Activated CD4-positive, CD25-positive, alpha-beta regulatory T cell treated with anti-CD3 and anti-CD28 coated beads, Interleukin-2, amount 50 U/mL, for 24 hours (primary cell): ENCODE results near the gene BEX3.
A peak's percentile ranks its signal among the peaks of the same experiment; 100 is the strongest.
"Not testable (repeated sequence)": the region's sequence is repeated elsewhere in the genome, so short reads cannot be mapped to it uniquely, and the experiment has no call there.

ENCODE experiments used
- ATAC-seq, 2 donors: fragments of 150-1000 bp; cut with Tn5 transposase; one replicate each; pipeline ENCODE4 v1.10.0; 2021; ENCODE audit warnings: mild to moderate bottlenecking in 1 of 2, moderate library complexity in 1 of 2

BEX3 gene

DNA sequence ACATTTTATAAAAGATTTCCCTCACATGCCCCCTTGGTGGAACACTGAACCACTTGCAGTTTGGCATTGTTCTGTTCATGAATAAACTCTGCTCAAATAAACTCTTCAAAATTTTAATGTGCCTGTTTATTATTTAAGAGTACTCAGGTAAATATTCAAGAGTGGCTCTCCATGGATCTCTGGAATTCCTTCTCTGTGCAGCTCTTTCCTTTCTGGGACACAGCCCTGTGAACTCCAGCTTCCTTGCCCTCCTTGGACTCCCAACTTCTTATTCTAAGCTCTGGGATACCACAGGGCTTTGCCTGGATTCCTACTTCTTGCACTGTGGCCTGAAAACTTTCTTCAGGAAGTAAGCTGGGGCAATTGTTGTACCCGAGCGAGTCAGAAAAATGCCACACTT, 8.3 kb downstream of the BEX3 start:
- ATAC-seq, result no peak

DNA sequence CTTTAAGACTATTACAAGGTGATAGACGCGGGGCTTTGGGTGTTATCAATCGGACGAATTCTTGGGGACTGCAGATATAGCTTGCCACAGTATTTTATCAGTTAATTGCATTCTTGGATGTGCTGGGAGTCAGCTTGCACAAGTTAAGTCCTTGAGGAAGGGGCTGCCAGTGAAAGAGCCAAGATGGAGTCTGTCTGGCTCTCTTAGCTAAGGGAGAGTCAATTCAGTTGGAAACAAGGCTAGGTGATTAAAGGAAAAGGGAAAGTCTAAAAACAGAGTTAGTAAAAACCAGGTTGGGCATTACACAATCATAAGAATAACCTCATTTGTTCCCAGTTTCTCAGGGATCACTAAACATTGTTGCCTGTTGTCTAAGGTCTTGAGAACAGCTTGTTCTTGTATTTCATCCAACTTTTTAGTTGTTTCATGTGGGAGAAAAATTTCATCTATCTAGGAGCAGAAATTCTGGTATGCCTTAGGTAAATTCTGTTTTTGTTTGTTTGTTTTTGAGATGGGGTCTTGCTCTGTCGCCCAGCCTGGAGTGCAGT, 9.0 kb downstream of the BEX3 start:
- not testable (repeated sequence) for ATAC-seq

DNA sequence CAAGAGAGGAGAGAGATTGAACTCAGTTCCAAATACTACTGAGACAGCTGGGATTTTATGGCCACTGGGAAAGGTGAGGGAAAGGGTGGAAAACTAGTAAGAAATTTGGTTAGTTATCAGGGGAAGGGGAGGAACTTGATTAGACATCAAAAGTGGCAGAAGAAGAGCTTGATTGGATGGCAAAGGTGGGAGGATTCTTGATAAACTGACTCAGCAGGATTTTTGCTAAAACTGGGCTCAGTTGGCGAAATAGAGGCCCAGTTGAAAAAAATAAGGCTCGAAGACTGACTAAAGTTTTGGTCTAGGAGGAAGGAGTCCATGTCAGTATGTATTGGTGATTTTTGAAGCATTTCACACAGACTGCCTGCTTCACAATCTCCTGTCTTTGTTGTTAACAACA, 10.0 kb downstream of the BEX3 start:
- no peak for ATAC-seq

DNA sequence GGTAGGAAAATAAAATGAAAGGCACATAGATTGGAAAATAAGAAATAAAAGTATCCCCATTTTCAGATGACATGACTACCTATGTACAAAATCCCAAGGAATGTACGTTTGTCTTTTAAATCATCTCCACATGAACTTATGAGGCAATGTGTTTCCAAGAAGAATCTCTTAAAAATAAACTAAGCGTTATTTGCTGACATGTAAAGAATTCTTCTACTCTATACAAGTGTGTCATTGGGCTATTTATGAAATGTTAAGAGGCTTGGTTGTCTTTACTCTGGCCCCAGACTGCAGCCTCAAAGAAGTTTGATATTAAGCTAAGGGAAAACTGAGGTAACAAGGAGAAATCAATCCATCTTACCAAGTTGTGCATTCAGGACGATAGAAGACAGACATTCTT, 17.1 kb downstream of the BEX3 start:
- no peak for ATAC-seq

DNA sequence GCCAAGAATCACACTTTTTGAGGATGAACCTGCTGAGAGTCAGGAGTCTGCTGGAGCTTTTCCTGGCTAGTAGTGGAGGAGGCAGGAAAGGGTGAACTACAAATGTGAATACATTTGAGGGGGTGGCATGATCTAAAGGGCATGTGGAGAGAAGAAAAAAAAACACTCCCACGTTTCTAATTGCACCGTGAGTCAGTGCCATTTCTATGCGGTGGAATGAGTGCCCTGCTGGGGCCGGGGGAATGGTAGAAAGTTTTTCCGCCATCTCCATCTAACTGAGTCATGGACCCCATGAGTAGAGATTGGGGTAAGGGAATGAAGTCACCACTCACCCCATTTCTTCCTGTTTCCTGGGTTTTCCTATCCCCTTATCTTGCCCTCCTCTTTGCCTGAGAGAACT, 19.8 kb downstream of the BEX3 start:
- no peak for ATAC-seq

DNA sequence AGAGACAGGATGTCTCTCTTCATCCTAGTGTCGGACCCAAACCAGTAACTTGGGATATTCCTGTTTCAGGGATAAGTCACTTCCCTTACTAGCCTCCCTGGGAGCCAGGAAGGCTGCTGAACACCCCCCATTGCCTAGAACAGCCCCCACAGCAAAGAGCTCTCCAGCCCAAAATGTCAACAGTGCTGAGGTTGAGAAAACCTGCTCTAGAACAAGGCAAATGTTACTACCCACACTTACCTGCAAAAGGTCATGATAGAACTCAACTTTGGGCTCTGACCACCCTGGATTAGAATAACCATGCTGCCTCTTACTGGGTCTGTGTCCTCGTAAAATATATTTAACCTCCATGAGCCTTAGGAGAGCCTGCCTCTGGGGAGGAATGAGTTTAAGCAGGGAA, 20.3 kb downstream of the BEX3 start:
- ATAC-seq, result no peak

DNA sequence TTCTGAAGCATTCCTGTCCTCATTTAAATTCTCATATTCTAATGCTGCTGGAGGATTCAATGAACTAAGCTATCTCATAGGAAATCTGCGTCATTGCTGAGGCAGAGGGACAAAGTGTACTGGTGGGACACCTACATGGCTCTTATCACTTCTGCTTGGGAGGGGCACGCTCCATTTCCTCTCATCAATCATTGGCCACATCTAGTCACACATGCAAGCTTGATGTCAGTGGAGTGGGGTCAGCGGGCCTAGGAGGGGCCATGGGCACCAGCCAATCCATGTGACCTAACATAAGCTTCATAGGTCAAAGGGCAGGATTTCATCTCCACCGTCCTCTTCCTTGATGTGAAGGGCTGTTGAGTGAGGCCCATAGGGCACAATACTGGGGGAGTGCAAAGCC, 21.4 kb downstream of the BEX3 start:
- no peak for ATAC-seq

DNA sequence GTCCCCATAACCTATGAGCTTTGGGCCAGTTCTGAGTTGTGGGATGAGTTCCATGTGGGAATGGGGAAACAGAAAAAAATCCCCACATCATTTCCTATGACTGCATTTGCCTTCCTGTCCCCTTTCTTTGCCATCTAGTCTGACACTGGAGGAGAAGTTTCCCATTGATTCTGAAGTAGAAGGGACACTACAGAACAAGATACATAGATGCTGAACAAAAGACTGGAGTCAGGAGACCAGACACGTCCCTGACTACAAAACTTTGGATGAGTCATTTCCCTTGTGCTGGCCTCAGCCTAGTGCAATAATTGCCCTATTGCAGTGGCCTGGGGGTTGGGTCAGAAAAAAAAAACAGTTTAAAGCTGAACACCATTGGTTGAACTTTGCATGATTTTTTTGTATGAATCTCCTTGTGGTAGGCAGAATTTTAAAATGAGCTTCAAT, 22.1 kb downstream of the BEX3 start:
- peak in 1 of 2 donors; percentile 43 for ATAC-seq

DNA sequence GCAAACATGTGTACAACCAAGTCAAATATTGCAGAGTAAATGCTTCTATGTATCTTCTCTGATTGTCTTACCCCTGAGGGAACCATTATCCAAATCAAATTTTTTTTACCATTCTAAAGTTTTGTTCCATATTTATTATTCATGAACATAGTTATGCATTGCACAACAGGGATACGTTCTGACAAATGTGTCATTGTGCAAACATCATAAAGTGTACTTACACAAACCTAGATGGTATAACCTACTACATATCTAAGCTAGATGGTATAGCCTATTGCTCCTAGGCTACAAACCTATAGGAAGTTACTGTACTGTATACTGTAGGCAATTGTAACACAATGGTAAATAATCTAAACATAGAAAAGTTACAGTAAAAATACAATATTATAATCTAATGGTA, 23.4 kb downstream of the BEX3 start:
- ATAC-seq, result no peak

DNA sequence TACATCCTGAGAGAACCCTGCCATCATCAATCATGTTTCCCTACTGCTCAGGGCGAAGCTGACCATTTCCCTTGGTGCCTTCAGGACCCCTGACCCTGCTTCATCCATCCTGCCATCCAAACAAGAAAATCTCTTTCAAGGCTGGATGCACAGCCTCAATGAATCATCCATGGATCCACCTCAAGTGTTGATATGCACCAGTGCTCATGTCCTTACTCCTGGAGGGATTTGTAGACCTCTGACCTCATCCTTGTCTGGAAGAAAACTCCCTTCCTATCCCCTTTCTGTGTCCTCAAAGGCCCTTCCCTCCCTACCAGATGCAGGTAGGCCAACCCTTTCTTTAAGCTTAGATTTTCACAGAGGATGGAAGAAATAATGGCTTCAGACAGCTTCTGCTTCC, 24.6 kb downstream of the BEX3 start:
- ATAC-seq, result no peak

DNA sequence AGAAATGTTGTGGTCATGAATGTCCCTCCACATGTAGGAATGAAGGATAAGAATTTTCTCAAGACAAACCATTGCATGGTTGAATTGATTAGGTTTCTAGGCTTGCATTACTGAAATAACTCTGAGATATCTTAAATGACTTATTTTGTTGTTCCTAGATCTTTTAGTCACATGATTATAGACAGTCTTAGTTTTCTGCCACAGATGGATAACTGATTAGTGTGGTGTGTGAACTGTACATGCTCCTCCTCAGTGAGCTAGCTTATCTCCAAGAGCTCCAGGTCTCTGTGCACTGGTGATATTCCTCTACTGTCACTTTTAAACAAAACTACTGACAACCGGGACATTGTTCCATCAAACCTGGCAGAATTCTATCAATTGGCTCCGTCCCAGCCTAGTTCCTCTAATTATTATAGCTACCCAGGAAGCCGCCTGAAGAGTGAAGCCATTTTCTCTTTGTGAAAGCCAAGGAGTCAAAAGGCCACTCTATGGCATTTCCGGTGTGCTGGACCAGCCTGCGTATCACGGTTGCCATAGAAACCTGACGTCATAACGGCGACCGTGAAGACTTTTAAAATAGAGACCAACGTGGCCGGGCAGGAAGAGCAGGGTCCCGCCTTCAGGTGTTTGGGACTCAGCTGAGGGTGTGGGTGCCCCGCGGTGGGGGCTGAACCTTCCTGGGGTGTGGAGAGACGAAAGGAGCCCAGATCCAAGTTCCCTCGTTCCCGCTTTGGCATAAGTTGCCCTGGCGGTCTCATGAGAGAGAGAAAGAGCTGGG, 28.1 kb downstream of the BEX3 start:
- ATAC-seq, result peak; percentile 60 to 71

DNA sequence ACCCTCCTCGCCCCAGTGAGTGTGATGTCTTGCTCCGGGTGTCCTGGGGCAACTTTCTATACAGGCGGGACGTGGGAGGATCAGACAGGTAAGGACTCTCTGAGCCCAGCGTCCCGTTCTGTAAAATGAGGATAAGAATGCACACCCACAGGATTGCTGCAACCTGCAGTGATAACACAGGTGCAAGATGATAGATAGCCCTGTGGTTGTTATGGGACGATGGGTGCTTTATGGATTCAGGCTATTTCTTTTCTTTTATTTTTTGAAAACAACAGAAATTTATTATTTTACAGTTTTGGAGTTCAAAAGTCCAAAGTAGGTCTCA, 28.6 kb downstream of the BEX3 start:
- peak in 1 of 2 donors; percentile 35 for ATAC-seq

DNA sequence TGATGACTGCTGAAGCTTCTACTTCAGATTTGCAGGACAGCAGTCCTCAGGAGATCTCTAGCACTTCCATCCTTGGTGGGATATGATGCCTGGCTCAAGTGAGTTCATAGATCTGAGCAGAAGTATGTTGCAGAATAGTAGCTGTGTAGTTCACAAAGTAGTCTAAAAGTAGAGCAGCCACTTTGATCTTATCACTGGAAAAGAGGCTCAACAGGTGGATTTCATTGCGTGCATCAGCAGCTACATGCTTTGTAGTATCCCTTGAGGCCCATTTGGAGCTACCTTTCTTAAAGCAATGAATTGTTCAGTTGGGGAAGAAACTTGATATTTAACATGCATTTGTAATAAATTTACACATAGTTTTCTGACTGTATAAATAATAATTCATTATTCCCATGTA, 29.9 kb downstream of the BEX3 start:
- no peak for ATAC-seq

DNA sequence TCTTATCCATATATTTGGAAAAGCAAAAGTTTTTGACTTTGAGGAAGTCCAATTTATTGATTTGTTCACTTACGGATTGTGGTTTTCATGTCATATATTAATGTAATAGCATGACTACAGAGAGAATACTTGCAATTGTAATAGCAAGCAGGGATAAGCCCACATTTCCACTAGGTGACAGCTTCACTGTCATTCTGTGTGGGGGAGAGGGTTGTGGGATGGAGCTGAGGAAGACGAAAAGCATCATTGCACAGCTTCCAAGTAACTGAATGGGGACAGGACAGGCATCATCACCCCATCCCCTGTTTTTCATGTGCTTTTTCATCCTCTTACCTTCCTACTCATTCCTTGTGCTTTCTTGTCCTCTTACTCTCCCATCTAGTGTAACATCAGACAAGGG, 31.4 kb downstream of the BEX3 start:
- ATAC-seq, result no peak

DNA sequence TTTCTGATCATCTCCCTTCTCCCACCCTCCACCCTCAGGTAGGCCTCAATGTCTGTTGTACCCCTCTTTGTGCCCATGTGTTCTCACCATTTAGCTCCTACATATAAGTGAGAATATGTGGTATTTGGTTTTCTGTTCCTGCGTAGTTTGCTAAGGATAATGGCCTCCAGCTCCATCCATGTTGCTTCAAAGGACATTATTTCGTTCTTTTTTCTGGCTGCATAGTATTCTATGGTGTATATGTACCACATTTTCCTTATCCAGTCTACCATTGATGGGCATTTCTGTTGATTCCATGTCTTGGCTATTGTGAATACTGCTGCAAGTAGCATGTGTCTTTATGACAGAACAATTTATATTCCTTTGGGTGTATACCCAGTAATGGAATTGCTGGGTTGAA, 35.4 kb downstream of the BEX3 start:
- ATAC-seq, result not testable (repeated sequence)

DNA sequence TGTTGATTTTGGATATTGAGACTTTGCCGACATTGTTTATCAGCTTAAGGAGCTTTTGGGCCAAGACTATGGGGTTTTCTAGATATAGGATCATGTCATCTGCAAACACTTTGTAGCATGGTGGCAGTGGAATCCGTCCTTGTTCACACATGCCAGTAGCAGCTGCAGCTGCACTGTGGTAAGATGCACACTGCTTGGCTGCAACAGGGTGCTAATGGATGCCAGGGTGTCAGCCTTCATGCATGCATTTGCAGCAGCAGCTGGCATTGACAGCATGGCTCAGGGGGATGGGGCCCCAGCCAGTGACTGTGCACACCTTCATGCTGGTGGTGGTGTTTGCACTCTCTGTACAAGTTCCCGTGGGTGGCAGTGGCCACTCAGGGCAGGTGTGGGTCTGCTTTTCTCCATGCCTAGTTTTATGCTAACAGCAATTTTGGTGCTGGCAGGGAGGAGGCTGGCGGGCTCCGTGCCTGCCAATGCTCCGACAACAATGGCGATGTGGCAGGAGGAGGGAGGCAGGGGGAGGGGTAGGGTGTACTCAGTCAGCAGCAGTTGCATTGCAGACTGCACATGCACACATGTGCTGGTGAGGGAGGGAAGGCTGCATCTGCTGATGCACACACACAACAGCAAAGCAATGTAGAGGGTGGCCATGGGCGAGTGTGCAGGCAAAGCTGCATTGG, 37.5 kb downstream of the BEX3 start:
- ATAC-seq, result no peak

DNA sequence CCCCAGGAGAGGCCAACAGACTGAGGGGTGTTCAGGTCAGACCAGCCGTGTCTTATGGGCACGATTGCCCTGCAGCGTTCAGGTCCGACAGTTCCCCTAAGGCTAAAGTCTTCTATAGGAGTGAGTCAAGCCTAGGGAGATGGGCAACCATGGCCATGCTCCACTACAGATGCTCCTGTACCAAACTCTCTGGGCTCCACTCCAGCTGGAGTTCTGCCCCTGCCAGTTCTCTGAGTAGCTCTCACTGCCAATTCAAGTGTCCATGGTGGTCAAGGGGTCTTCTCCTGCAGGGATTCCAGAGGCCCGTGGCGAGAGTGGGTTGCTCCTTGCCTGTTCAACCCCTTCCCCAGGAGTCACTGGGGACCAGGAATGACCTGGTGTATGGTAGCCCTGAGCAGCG, 38.2 kb downstream of the BEX3 start:
- ATAC-seq, result no peak

DNA sequence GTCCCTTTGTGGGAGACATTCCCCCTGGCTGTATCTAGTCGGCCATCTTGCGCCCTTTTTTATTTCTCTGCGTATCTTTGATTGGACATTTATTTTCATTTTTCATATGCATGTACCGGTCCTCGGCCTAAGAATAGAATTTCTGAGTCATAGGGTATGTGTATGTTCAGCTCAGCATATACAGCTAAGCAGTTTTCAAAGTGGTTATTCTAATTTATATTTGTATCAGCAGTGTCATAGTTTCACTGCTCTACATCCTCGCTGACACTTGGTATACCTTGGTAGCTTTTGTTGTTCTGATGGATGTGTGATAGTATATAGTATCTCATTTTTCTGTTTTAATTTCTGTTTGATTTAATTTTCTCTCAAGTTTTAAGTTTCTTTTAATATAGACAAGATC, 38.7 kb downstream of the BEX3 start:
- ATAC-seq, result peak; percentile 91 to 94

DNA sequence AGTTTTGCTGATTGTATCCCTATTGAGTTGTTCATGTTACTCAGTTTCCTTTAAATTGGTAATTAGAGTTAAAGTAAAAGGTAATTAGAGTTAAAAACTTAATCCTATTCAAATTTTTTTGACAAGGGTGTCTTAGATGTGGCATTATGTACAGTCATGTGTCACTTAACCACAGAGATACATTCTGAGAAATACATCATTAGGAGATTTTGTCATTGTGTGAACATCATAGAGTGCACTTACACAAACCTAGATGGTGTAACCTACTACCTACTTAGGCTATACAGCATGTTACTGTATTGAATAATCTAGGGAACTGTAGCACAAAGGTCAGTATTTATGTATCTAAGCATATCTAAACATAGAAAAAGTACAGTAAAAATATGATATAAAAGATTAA, 39.2 kb downstream of the BEX3 start:
- ATAC-seq, result peak; percentile 88

DNA sequence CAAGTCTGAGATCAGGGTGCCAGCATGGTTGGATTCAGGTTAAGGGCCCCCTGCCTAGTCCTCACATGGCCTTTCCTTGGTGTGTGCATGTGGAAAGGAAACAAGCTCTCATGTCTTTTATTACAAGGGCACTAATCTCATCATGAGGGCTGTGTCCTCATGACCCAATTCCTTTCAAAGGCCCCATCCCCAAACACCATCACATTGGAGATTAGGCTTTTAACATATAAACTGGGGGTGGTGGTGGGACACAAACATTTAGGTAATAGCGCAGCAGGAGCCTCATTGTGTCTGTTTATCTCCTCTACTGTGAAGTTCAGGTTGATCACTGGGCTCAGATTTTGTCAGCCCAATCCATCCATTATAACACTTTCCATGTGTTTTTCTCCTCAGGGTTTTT, 41.0 kb downstream of the BEX3 start:
- ATAC-seq, result no peak

DNA sequence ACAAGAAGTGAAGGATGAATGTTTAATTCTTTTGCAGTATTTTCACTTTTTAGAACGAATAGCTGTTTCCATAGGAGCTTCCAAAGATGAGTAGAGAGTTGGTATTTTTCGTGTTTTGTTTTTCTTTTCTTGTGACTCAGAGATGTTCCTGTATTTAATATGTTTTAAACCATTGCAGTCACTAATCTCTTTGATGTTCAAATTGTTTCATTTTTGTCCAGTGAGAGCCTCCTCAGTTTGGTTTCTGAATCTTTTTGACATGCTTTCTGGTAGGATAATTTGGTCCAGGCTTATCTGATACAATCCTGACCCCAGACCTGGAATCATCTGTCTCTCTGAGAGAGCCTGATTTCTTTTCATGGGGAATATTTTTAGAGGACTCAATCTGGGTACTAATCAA, 41.6 kb downstream of the BEX3 start:
- no peak for ATAC-seq

DNA sequence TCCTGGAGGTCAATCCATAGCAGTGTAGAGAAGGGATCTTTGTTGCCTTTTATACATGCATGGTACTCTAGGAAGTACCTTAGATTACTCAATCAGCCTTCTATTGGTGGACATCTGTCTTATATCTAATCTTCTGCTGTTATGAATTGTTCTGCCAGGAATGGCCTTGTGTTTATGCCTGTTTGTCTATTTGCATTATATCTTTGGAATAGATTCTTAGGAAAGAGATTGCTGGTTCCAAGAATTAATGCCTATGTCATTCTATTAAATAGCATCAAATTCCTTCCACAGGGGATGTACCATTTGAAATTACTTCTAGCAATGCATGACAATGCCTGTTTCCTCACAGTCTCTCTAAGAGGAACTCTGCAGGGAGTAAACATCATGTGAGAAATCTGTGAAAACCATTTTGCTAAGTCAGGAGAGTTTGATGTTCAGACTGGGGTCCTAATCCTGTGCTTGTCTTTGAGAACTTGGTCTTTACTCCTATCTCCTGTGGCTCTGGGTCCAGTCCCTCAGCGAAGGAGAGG, 42.5 kb downstream of the BEX3 start:
- ATAC-seq, result no peak

DNA sequence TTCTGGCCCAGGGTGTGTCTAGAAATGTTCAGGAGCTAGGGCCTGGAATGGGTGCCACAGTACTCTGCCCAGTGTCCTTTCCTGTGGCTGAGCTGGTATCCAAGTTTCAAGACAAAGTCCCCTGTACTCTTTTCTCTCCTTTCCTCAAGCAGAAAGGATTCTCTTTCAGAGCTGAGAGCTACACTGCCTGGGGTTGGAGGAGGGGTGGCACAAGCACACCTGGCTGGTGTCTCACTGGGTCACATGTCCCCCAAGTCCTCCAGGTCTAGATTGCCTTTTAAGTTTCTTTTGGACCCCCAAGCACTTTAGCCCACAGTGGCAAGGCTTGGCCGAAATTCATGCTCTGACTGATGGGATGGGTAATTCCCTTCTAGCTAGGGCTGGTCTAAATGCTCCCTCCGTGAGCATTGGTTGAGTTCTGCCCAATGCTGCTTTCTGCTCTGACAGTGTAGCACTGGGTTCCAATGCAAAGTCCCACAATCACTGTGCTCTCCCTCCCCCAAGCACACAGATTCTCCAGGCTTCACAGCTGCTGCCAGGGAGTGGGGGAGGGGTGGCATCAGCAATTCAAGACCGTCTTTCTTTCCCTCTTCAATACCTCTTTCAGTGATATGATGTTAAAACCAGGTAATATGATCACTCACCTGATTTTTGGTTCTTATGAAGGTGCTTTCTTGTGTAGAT, 47.8 kb downstream of the BEX3 start:
- ATAC-seq, result no peak
